Globus pallidus (tissue), 1 donor: ENCODE measurements around the gene ADGRA1.
"Not testable (repeated sequence)": the region's sequence is repeated elsewhere in the genome, so short reads cannot be mapped to it uniquely, and the experiment has no call there.

Experiments
- DNase-seq: peaks from one replicate; pipeline ENCODE4 v3.0.0-alpha.2; 2015; ENCODE audit warnings: low spot score

Gene ADGRA1

GRCh38 chr10:133087679-133088178 is at the start of gene ADGRA1:
TSS of gene ADGRA1 (plus strand) at chr10:133087924. CDS start at chr10:133088910, 986 bp downstream.
- peak; percentile 35 for DNase-seq

- no peak for DNase-seq
These were observed 49.5 kb upstream of the ADGRA1 start for GRCh38 chr10:133038036-133038823.

GRCh38 chr10:133039107-133039802 is 48.5 kb upstream of the ADGRA1 start:
- no peak for DNase-seq

GRCh38 chr10:133039803-133040165 is 47.9 kb upstream of the ADGRA1 start:
- no peak for DNase-seq

GRCh38 chr10:133040198-133040597 is 47.5 kb upstream of the ADGRA1 start:
- DNase-seq: no peak

GRCh38 chr10:133041101-133041500 is 46.6 kb upstream of the ADGRA1 start:
- no peak for DNase-seq

- no peak for DNase-seq
These were observed 45.7 kb upstream of the ADGRA1 start for GRCh38 chr10:133042061-133042460.

- DNase-seq: no peak
These were observed 44.9 kb upstream of the ADGRA1 start for GRCh38 chr10:133042816-133043215.

GRCh38 chr10:133043541-133044225 is 44.0 kb upstream of the ADGRA1 start:
- DNase-seq: no peak

- DNase-seq: no peak
These were observed 43.3 kb upstream of the ADGRA1 start for GRCh38 chr10:133044401-133044811.

GRCh38 chr10:133045556-133046389 is 42.0 kb upstream of the ADGRA1 start:
- DNase-seq: no peak

GRCh38 chr10:133046390-133046765 is 41.3 kb upstream of the ADGRA1 start:
- DNase-seq: no peak

- DNase-seq: no peak
These were observed 40.1 kb upstream of the ADGRA1 start for GRCh38 chr10:133047526-133048123.

GRCh38 chr10:133048266-133048665 is 39.5 kb upstream of the ADGRA1 start:
- no peak for DNase-seq

GRCh38 chr10:133048926-133049325 is 38.8 kb upstream of the ADGRA1 start:
- DNase-seq: no peak

GRCh38 chr10:133049639-133050038 is 38.1 kb upstream of the ADGRA1 start:
- DNase-seq: no peak

- DNase-seq: no peak
These were observed 37.4 kb upstream of the ADGRA1 start for GRCh38 chr10:133050371-133050770.

GRCh38 chr10:133052076-133052475 is 35.6 kb upstream of the ADGRA1 start:
- DNase-seq: no peak

GRCh38 chr10:133053527-133054133 is 34.1 kb upstream of the ADGRA1 start:
- not testable (repeated sequence) for DNase-seq

GRCh38 chr10:133055470-133055869 is 32.3 kb upstream of the ADGRA1 start:
- DNase-seq: no peak

- no peak for DNase-seq
These were observed 31.7 kb upstream of the ADGRA1 start for GRCh38 chr10:133056001-133056400.
